ENCODE results near the gene CCT3. TPM values are rescaled to one million over a fixed set of nuclear protein-coding genes. Genes with fewer than 3 reads are reported as not detected.
A peak's percentile ranks its signal among the peaks of the same experiment; 100 is the strongest.

Gene CCT3
- total and polyA plus RNA-seq, 7 experiments from 2014 or later = 78.0 to 282 (median 120) TPM

GRCh38 chr1:156260896-156261295, 77.2 kb downstream of the CCT3 start:
- peak overlapping the region in 3 of 9 donors; percentile 15 to 75 (median 26) for H3K27ac Mint-ChIP-seq
- no peaks in the 10 kb centered on the region for H3K9me3 ChIP-seq (ENCODE audit: control insufficient read depth in 2 of 3, low read length in 3 of 3)
- H3K36me3 ChIP-seq (ENCODE audit: control insufficient read depth in 2 of 3, insufficient read depth in 3 of 3, low read length in 3 of 3) = peaks cover 19 to 88% (median 34%) of the 10 kb centered on the region in 3 experiments
- no peaks in the 10 kb centered on the region for H3K4me1 ChIP-seq (ENCODE audit: control insufficient read depth in 2 of 2, insufficient read depth in 2 of 2, low read length in 2 of 2)
- no peak for ATAC-seq
- H3K27ac ChIP-seq (ENCODE audit: low read depth, low read length) = no peak overlapping the region
- peaks cover 0 to 16% (median 4%) of the 10 kb centered on the region in 7 donors for H3K4me1 Mint-ChIP-seq
- H3K9me3 Mint-ChIP-seq = peaks cover 0 to 2% (median 0%) of the 10 kb centered on the region in 11 donors
- no peak for DNase-seq
- no peak overlapping the region for H3K4me3 Mint-ChIP-seq
- no peaks in the 10 kb centered on the region for H3K27me3 ChIP-seq (ENCODE audit: control insufficient read depth in 2 of 2, insufficient read depth in 2 of 2, low read length in 2 of 2)
- peaks cover 26 to 63% (median 36%) of the 10 kb centered on the region in 5 donors for H3K36me3 Mint-ChIP-seq
- ChIA-PET CTCF (no interaction called here), POLR2A (no interaction called here)
- no peaks in the 10 kb centered on the region for H3K27me3 Mint-ChIP-seq
- no peak overlapping the region for H3K4me3 ChIP-seq (ENCODE audit: low read length)
- intact Hi-C loops (cut with micrococcal nuclease) = no loop called here

- Histone ChIP-seq H3K36me3 (ENCODE audit: control insufficient read depth in 2 of 3, insufficient read depth in 3 of 3, low read length in 3 of 3) (peaks cover 23 to 81% (median 35%) of the 10 kb centered on the region in 3 experiments), H3K9me3 (ENCODE audit: control insufficient read depth in 2 of 3, low read length in 3 of 3) (no peaks in the 10 kb centered on the region), H3K4me1 (ENCODE audit: control insufficient read depth in 2 of 2, insufficient read depth in 2 of 2, low read length in 2 of 2) (no peaks in the 10 kb centered on the region), H3K4me3 (ENCODE audit: low read length) (no peak overlapping the region), H3K27ac (ENCODE audit: low read depth, low read length) (no peak overlapping the region), H3K27me3 (ENCODE audit: control insufficient read depth in 2 of 2, insufficient read depth in 2 of 2, low read length in 2 of 2) (no peaks in the 10 kb centered on the region)
- ChIA-PET CTCF (no interaction called here), POLR2A (no interaction called here)
- H3K4me3 Mint-ChIP-seq = no peak overlapping the region
- peak overlapping the region in 2 of 9 donors; percentile 21 to 26 for H3K27ac Mint-ChIP-seq
- intact Hi-C loops (cut with micrococcal nuclease) = no loop called here
- ATAC-seq = no peak
- H3K9me3 Mint-ChIP-seq = peaks cover 0 to 2% (median 0%) of the 10 kb centered on the region in 11 donors
- no peak for DNase-seq
- peaks cover 25 to 55% (median 30%) of the 10 kb centered on the region in 5 donors for H3K36me3 Mint-ChIP-seq
- no peaks in the 10 kb centered on the region for H3K27me3 Mint-ChIP-seq
- peaks cover 0 to 16% (median 4%) of the 10 kb centered on the region in 7 donors for H3K4me1 Mint-ChIP-seq
Observed at GRCh38 chr1:156259805-156260204, 78.3 kb downstream of the CCT3 start.

Other genes starting within 250 kb of the CCT3 start
- 100 to 1,000 TPM in 2 of 5 experiments, 10 to 100 TPM in 1, 1 to 10 TPM in 2; 5.5 to 470 (median 18.0) TPM for gene LMNA, start 223.6 kb downstream of the CCT3 start, total RNA-seq
- gene LMNA, start 223.6 kb downstream of the CCT3 start, polyA plus RNA-seq = under 1 TPM in 1 of 2 donors, not detected in 1; 0.20 TPM
- gene SEMA4A, start 184.7 kb downstream of the CCT3 start, total RNA-seq = 10 to 100 TPM in 1 of 5 experiments, 1 to 10 TPM in 4; 1.8 to 48.6 (median 3.8) TPM
- gene SEMA4A, start 184.7 kb downstream of the CCT3 start, polyA plus RNA-seq = under 1 TPM; 0.06 to 0.24 TPM
- 10 to 100 TPM; 17.8 to 38.4 (median 19.6) TPM for gene SLC25A44, start 144.2 kb downstream of the CCT3 start, total RNA-seq
- 10 to 100 TPM in 1 of 2 donors, 1 to 10 TPM in 1; 8.3 to 21.2 TPM for gene SLC25A44, start 144.2 kb downstream of the CCT3 start, polyA plus RNA-seq
- 10 to 100 TPM; 42.2 to 76.1 (median 58.2) TPM for gene PMF1, start 125.3 kb downstream of the CCT3 start, total RNA-seq
- gene PMF1, start 125.3 kb downstream of the CCT3 start, polyA plus RNA-seq = 10 to 100 TPM; 72.4 to 81.2 TPM
- 1 to 10 TPM; 2.8 to 7.4 (median 4.9) TPM for gene BGLAP, start 96.1 kb downstream of the CCT3 start, total RNA-seq
- gene BGLAP, start 96.1 kb downstream of the CCT3 start, polyA plus RNA-seq = under 1 TPM in 1 of 2 donors, not detected in 1; 0.33 TPM
- 1 to 10 TPM; 1.4 to 6.2 (median 2.9) TPM for gene PAQR6, start 90.2 kb downstream of the CCT3 start, total RNA-seq
- gene PAQR6, start 90.2 kb downstream of the CCT3 start, polyA plus RNA-seq = under 1 TPM in 1 of 2 donors, not detected in 1; 0.22 TPM
- 10 to 100 TPM; 65.7 to 74.0 (median 69.4) TPM for gene SMG5, start 55.5 kb downstream of the CCT3 start, total RNA-seq
- gene SMG5, start 55.5 kb downstream of the CCT3 start, polyA plus RNA-seq = 10 to 100 TPM; 14.4 to 38.4 TPM
- 10 to 100 TPM in 3 of 5 experiments, 1 to 10 TPM in 2; 4.3 to 18.6 (median 11.2) TPM for gene TMEM79, start 54.0 kb downstream of the CCT3 start, total RNA-seq
- gene TMEM79, start 54.0 kb downstream of the CCT3 start, polyA plus RNA-seq = 1 to 10 TPM; 6.5 to 9.8 TPM
- gene GLMP, start 42.6 kb downstream of the CCT3 start, total RNA-seq = 10 to 100 TPM; 21.0 to 40.4 (median 24.5) TPM
- 10 to 100 TPM; 17.6 to 19.3 TPM for gene GLMP, start 42.6 kb downstream of the CCT3 start, polyA plus RNA-seq
- gene VHLL, start 39.0 kb downstream of the CCT3 start, total RNA-seq = not detected
- not detected for gene VHLL, start 39.0 kb downstream of the CCT3 start, polyA plus RNA-seq
- 1 to 10 TPM in 1 of 5 experiments, not detected in 4; 1.1 TPM for gene TSACC, start 234 bp upstream of the CCT3 start, total RNA-seq
- 1 to 10 TPM; 1.7 to 2.2 TPM for gene TSACC, start 234 bp upstream of the CCT3 start, polyA plus RNA-seq
- not detected for gene RHBG, start 30.9 kb upstream of the CCT3 start, total RNA-seq
- gene RHBG, start 30.9 kb upstream of the CCT3 start, polyA plus RNA-seq = not detected
- 100 to 1,000 TPM in 2 of 5 experiments, 10 to 100 TPM in 3; 48.1 to 190 (median 67.7) TPM for gene MEF2D, start 162.5 kb upstream of the CCT3 start, total RNA-seq
- 10 to 100 TPM in 1 of 2 donors, 1 to 10 TPM in 1; 4.5 to 10.0 TPM for gene MEF2D, start 162.5 kb upstream of the CCT3 start, polyA plus RNA-seq
- 10 to 100 TPM in 1 of 5 experiments, under 1 TPM in 1, not detected in 3; 0.24 to 14.4 TPM for gene IQGAP3, start 234.3 kb upstream of the CCT3 start, total RNA-seq
- not detected for gene IQGAP3, start 234.3 kb upstream of the CCT3 start, polyA plus RNA-seq
- 10 to 100 TPM in 1 of 5 experiments, 1 to 10 TPM in 4; 2.8 to 10.2 (median 7.4) TPM for gene TTC24, start 241.4 kb upstream of the CCT3 start, total RNA-seq
- gene TTC24, start 241.4 kb upstream of the CCT3 start, polyA plus RNA-seq = 1 to 10 TPM in 1 of 2 donors, under 1 TPM in 1; 0.97 to 1.5 TPM

All from naive thymus-derived CD4-positive, alpha-beta T cell (primary cell).